ENCODE data around the gene CEP170B.

GRCh38 chr14:104898195-104898558 is 33.1 kb downstream of the CEP170B start:
- TF ChIP-seq ARHGAP35 (CRISPR knock-in tag; IDR thresholded peaks at IDR 0.05; ENCODE audit: borderline replicate concordance): no peak
- no peak for TF ChIP-seq ZBTB10 (CRISPR knock-in tag; IDR thresholded peaks at IDR 0.05; ENCODE audit: borderline replicate concordance)
- TF ChIP-seq ZNF546 (CRISPR knock-in tag; conservative IDR thresholded peaks at IDR 0.05): no peak
- TF ChIP-seq JUN (CRISPR knock-in tag; IDR thresholded peaks at IDR 0.05): no peak
